NCI-H510A treated with DMSO at 0.1 percent for 48 hours (cell line): ENCODE measurements around the gene SOSTDC1.
"Not testable (repeated sequence)": the region's sequence is repeated elsewhere in the genome, so short reads cannot be mapped to it uniquely, and the experiment has no call there.

Experiments used
- DNase-seq: peaks from one replicate; lab custom pipeline; 2025; lab: John Stamatoyannopoulos, UW

The SOSTDC1 gene

GRCh38 chr7:16462431-16462889 is 3.1 kb downstream of the SOSTDC1 start:
- no peak for DNase-seq

GRCh38 chr7:16460789-16461493 is 4.6 kb downstream of the SOSTDC1 start:
- no peak for DNase-seq

GRCh38 chr7:16456303-16456702 is 9.2 kb downstream of the SOSTDC1 start:
- not testable (repeated sequence) for DNase-seq

GRCh38 chr7:16455591-16455990 is 9.9 kb downstream of the SOSTDC1 start:
- DNase-seq, result no peak

GRCh38 chr7:16450366-16450765 is 15.2 kb downstream of the SOSTDC1 start:
- DNase-seq, result no peak

GRCh38 chr7:16447876-16448275 is 17.7 kb downstream of the SOSTDC1 start:
- DNase-seq, result no peak

- DNase-seq, result no peak
Observed at GRCh38 chr7:16446508-16446907, 19.0 kb downstream of the SOSTDC1 start.

GRCh38 chr7:16443871-16444270 is 21.7 kb downstream of the SOSTDC1 start:
- DNase-seq, result not testable (repeated sequence)

- no peak for DNase-seq
Observed at GRCh38 chr7:16438988-16439387, 26.6 kb downstream of the SOSTDC1 start.

GRCh38 chr7:16436306-16436705 is 29.2 kb downstream of the SOSTDC1 start:
- no peak for DNase-seq

- no peak for DNase-seq
Observed at GRCh38 chr7:16433568-16434122, 31.9 kb downstream of the SOSTDC1 start.

- no peak for DNase-seq
Observed at GRCh38 chr7:16432425-16432731, 33.2 kb downstream of the SOSTDC1 start.

GRCh38 chr7:16431646-16432424 is 33.7 kb downstream of the SOSTDC1 start:
- peak; percentile 22 for DNase-seq

- no peak for DNase-seq
Observed at GRCh38 chr7:16430133-16430532, 35.4 kb downstream of the SOSTDC1 start.

GRCh38 chr7:16428672-16429071 is 36.9 kb downstream of the SOSTDC1 start:
- no peak for DNase-seq

- DNase-seq, result no peak
Observed at GRCh38 chr7:16428182-16428581, 37.4 kb downstream of the SOSTDC1 start.

GRCh38 chr7:16423761-16424160 is 41.8 kb downstream of the SOSTDC1 start:
- no peak for DNase-seq

- no peak for DNase-seq
Observed at GRCh38 chr7:16422917-16423316, 42.6 kb downstream of the SOSTDC1 start.

- DNase-seq, result no peak
Observed at GRCh38 chr7:16422103-16422435, 43.5 kb downstream of the SOSTDC1 start.

GRCh38 chr7:16421333-16422102 is 44.0 kb downstream of the SOSTDC1 start, which contains the start of gene CRPPA:
Gene CRPPA (minus strand): TSS chr7:16421538. CDS start chr7:16421322, 216 bp downstream.
- DNase-seq, result peak; percentile 52

- DNase-seq, result peak; percentile 87
Observed at GRCh38 chr7:16420649-16421332, 44.7 kb downstream of the SOSTDC1 start.

GRCh38 chr7:16420329-16420648 is 45.2 kb downstream of the SOSTDC1 start:
- no peak for DNase-seq
